Measurements from ENCODE around the gene SFT2D2.

SFT2D2 gene

GRCh38 chr1:168223681-168224540, 1.9 kb upstream of the SFT2D2 start:
- peak in 1 of 4 experiments; percentile 20 for DNase-seq

DNA sequence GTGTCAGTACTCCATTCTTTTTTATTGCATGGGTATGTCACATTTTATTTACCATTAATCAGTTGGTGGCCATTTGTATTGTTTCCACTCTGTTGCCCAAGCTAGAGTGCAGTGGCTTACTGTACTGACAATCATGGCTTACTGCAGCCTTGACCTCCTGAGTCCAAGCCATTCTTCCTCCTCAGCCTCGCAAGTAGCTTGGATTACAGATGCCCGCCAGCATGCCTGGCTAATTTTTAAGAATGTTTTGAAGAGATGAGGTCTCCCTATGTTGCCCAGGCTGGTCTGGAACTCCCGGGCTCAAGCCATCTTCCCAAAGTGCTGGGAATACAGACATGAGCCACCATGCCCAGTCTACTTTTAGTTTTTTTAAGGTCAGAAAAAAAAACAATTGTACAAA, 813 bp upstream of the SFT2D2 start:
- no peak for DNase-seq

DNA sequence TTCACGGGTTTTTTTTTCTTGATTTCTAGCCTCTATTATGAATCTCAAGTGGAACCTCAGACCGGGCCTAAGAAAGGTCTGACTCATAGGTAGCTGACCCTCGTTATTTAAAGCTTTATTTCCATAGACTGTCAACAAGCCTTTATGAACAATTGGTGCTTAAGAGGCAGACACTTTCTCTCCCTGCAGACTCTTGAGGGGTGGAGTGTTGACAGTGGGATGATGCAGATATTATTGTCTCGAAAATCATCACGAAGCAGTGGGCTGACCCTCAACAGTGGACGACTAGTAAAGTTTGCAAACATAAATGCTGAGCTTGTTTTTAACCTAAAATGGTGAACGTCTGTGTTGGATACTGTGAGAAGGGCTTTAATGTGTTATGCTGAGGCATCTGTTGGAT, 1.8 kb downstream of the SFT2D2 start:
- DNase-seq = no peak

GRCh38 chr1:168229893-168230292, 4.1 kb downstream of the SFT2D2 start:
- DNase-seq = no peak

GRCh38 chr1:168230709-168231108, 4.9 kb downstream of the SFT2D2 start:
- no peak for DNase-seq

GRCh38 chr1:168234846-168235547, 9.2 kb downstream of the SFT2D2 start:
- DNase-seq = peak in 3 of 4 experiments; percentile 33 to 43 (median 42)

DNA sequence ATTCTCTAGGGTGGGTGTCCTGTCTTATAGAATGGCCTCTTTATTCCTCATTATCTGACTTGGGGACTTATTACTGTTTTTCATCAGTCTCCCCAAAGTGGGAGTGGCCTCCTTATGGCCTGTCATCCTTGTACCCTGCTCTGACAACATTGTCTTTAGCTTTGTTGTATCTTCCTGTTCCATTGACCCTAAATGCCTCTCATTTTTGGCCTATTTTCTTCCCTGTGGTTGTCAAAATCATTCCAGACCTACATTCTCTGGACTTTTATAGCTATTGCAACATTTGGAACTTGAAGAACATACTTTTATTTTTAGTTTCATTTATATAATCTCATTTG, 9.7 kb downstream of the SFT2D2 start:
- DNase-seq = no peak

GRCh38 chr1:168235937-168236336, 10.1 kb downstream of the SFT2D2 start:
- DNase-seq = no peak

GRCh38 chr1:168236836-168237611, 11.2 kb downstream of the SFT2D2 start:
- DNase-seq = no peak

- no peak for DNase-seq
These were observed 17.4 kb downstream of the SFT2D2 start for GRCh38 chr1:168243198-168243597.

GRCh38 chr1:168243636-168244212, 17.9 kb downstream of the SFT2D2 start:
- DNase-seq = no peak

GRCh38 chr1:168245042-168245441, 19.2 kb downstream of the SFT2D2 start:
- DNase-seq = no peak

DNA sequence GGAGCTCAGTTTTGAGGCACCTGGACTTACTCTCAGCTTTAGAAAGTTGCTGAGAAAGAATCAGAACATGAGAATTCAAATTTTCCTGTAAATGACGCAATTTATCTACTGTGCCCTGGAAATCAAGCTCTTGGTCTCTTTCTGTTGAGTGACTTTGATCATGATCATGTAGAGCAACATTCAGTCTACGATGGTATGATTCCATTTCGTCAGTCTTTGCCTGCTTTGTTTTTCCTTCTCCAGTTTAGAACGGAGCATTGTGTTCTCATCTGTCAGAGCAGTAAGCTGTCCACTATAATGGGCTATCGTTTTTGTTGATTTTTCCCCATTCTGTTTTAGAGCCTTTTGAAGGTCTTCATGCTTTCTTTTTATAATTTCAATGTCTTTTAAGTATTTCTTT, 20.7 kb downstream of the SFT2D2 start:
- DNase-seq = no peak

- DNase-seq = no peak
These were observed 26.5 kb downstream of the SFT2D2 start for GRCh38 chr1:168252204-168252733.

DNA sequence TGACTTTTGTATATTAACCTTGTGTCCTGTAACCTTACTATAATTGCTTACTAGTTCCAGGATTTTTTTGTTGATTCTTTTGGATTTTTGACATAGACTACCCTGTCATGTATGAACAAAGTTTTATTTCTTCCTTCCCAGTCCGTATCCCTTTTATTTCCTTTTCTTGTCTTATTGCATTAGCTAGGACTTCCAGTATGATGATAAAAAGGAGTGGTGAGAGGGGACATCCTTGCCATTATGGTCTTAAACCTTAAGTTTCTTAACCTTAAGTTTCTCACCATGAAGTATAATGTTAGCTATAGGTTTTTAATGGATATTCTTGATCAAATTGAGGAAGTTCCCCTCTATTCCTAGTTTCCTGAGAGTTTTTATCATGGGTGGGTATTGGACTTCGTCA, 30.4 kb downstream of the SFT2D2 start:
- no peak for DNase-seq

- no peak for DNase-seq
These were observed 31.6 kb downstream of the SFT2D2 start for GRCh38 chr1:168257397-168257796.

DNA sequence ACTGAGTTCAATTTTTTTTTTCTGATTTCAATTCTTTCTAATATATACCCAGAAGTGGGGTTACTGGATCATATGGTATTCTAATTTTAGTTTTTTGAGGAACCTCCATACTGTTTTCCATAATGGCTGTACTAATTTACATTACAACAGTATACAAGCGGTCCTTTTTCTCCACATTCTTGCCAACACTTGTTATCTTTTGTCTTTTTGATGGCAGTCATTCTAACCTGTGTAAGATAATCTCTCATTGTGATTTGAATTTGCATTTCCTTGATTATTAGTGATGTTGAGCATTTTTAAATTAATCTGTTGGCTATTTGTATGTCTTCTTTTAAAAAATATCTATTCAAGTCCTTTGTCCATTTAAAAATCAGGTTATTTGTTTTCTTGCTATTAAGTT, 33.8 kb downstream of the SFT2D2 start:
- DNase-seq = no peak

GRCh38 chr1:168260393-168260792, 34.6 kb downstream of the SFT2D2 start:
- no peak for DNase-seq

GRCh38 chr1:168261390-168261789, 35.6 kb downstream of the SFT2D2 start:
- no peak for DNase-seq

DNA sequence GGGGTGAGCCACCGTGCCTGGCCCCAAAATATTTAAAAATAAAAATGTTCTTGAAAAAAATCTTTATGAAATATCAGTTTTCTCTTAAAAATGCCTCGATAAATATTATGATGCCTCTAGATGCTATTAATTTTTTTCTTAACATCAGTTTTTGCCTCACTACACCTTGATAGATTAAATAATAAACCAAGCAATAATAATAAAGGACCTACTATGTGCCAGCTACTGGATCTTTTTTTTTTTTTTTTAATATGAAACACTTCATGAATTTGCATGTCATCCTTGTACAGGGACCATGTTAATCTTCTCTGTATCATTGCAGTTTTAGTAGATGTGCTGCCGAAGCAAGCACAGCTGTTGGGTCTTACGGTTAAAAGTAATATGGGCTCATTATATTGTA, 37.3 kb downstream of the SFT2D2 start:
- DNase-seq = no peak

DNA sequence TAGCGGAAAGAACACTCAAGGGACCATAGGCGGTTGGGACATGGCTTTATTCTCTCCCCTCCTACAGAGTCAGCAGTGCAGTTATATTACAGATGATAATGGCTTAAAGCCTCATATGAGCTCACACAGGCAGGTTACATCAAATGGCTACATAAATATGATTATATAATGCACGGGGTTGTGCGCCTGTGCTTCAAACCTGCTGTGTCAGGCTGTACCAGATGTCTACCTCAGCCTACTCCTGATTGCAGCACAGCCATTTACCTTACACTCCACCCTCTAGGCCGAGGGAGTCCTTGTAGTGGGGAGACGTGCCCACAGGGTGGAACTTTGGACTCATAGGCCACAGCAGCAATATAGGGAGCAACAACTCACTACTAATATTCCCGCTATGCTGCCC, 38.5 kb downstream of the SFT2D2 start:
- no peak for DNase-seq

GRCh38 chr1:168265596-168265995, 39.8 kb downstream of the SFT2D2 start:
- no peak for DNase-seq
